Esophagus (tissue), 2 donors: ENCODE measurements around the gene TAS2R1. TPM values are rescaled to one million over a fixed set of nuclear protein-coding genes. Genes with fewer than 3 reads are reported as not detected.

ENCODE experiments used
- H3K27ac ChIP-seq, 2 donors: one replicate each; pipeline ENCODE4 v1.5.1; 2013; ENCODE audit warnings: low read depth in 2 of 2, mild to moderate bottlenecking in 2 of 2, inconsistent platforms in 1 of 2, low read length in 1 of 2, moderate library complexity in 1 of 2
- H3K27me3 ChIP-seq, 2 donors: one replicate each; pipeline ENCODE4 v1.6.1; 2013; ENCODE audit warnings: low read length in 2 of 2, control low read depth in 1 of 2, mild to moderate bottlenecking in 1 of 2; ENCODE audit not compliant: insufficient read depth in 2 of 2, control insufficient read depth in 1 of 2
- H3K36me3 ChIP-seq, 2 donors: one replicate each; pipeline ENCODE4 v1.6.1; 2013; ENCODE audit warnings: low read length in 1 of 2; ENCODE audit not compliant: control insufficient read depth in 2 of 2, insufficient read depth in 2 of 2
- H3K4me1 ChIP-seq, 2 donors: one replicate each; pipeline ENCODE4 v1.6.1; 2013; ENCODE audit warnings: low read length in 1 of 2; ENCODE audit not compliant: control insufficient read depth in 2 of 2, insufficient read depth in 2 of 2
- H3K4me3 ChIP-seq, 2 donors: one replicate each; pipeline ENCODE4 v1.5.1; 2013; ENCODE audit warnings: low read length in 2 of 2, mild to moderate bottlenecking in 2 of 2, low read depth in 1 of 2, moderate library complexity in 1 of 2
- H3K9me3 ChIP-seq, 2 donors: one replicate each; pipeline ENCODE4 v1.6.1; 2013; ENCODE audit warnings: mild to moderate bottlenecking in 2 of 2, low read depth in 1 of 2, low read length in 1 of 2, moderate library complexity in 1 of 2; ENCODE audit not compliant: control insufficient read depth in 2 of 2, insufficient read depth in 1 of 2
- WGBS, 2 donors: extraction: QIAGEN DNeasy Blood & Tissue Kit; methylation state at CpG; one replicate each; pipeline ENCODE4 v1.1.7; 2013; 5-methylcytosine and 5-hydroxymethylcytosine counted together
- polyA plus RNA-seq, 2 donors: library from polyadenylated mRNA; stranded (reverse); fragments of 200-250 nt; gene quantifications; one replicate each; pipeline ENCODE4 v1.2.3, GENCODE V29; 2013
- donor health status: healthy with polysubstance abuse.
- donor health status: Bipolar disorder and iron deficiency.

TAS2R1 gene
- polyA plus RNA-seq, 2 donors, result not detected

- H3K4me1 ChIP-seq, result no peaks in the 10 kb centered on the region
- H3K27me3 ChIP-seq, result no peaks in the 10 kb centered on the region
- no peaks in the 10 kb centered on the region for H3K36me3 ChIP-seq
- H3K4me3 ChIP-seq, result no peak overlapping the region
- WGBS, 2 donors, result 65 to 77% methylated on average over 7 of the region's 7 CpGs
- H3K27ac ChIP-seq, result no peak overlapping the region
- H3K9me3 ChIP-seq, result no peaks in the 10 kb centered on the region
Measured at GRCh38 chr5:9653061-9653460, 22.9 kb upstream of the TAS2R1 start.

- H3K4me1 ChIP-seq, result no peaks in the 10 kb centered on the region
- H3K4me3 ChIP-seq, result no peak overlapping the region
- H3K9me3 ChIP-seq, result no peaks in the 10 kb centered on the region
- H3K36me3 ChIP-seq, result no peaks in the 10 kb centered on the region
- H3K27ac ChIP-seq, result no peak overlapping the region
- no peaks in the 10 kb centered on the region for H3K27me3 ChIP-seq
- WGBS, 2 donors, result 81 to 83% methylated on average over 3 of the region's 3 CpGs
Measured at GRCh38 chr5:9652295-9652694, 22.1 kb upstream of the TAS2R1 start.

GRCh38 chr5:9646843-9647242, 16.7 kb upstream of the TAS2R1 start:
- no peaks in the 10 kb centered on the region for H3K4me1 ChIP-seq
- H3K4me3 ChIP-seq, result no peak overlapping the region
- no peaks in the 10 kb centered on the region for H3K36me3 ChIP-seq
- H3K27me3 ChIP-seq, result no peaks in the 10 kb centered on the region
- H3K27ac ChIP-seq, result no peak overlapping the region
- no peaks in the 10 kb centered on the region for H3K9me3 ChIP-seq
- 79 to 92% methylated on average over 2 of the region's 2 CpGs for WGBS, 2 donors

GRCh38 chr5:9644630-9645029, 14.5 kb upstream of the TAS2R1 start:
- Histone ChIP-seq H3K27ac (no peak overlapping the region), H3K36me3 (no peaks in the 10 kb centered on the region), H3K4me1 (no peaks in the 10 kb centered on the region), H3K4me3 (no peak overlapping the region), H3K27me3 (no peaks in the 10 kb centered on the region), H3K9me3 (no peaks in the 10 kb centered on the region)
- 73 to 78% methylated on average over 3 of the region's 3 CpGs for WGBS, 2 donors

- 46 to 60% methylated on average over 2 of the region's 2 CpGs for WGBS, 2 donors
- Histone ChIP-seq H3K27me3 (no peaks in the 10 kb centered on the region), H3K4me3 (no peak overlapping the region), H3K27ac (no peak overlapping the region), H3K4me1 (no peaks in the 10 kb centered on the region), H3K36me3 (no peaks in the 10 kb centered on the region), H3K9me3 (peaks cover 0 to 6% of the 10 kb centered on the region in 2 donors)
Measured at GRCh38 chr5:9642621-9643020, 12.5 kb upstream of the TAS2R1 start.

- no peak overlapping the region for H3K4me3 ChIP-seq
- no peaks in the 10 kb centered on the region for H3K27me3 ChIP-seq
- H3K27ac ChIP-seq, result no peak overlapping the region
- no peaks in the 10 kb centered on the region for H3K36me3 ChIP-seq
- WGBS, 2 donors, result 76% methylated on average over 7 of the region's 7 CpGs
- no peaks in the 10 kb centered on the region for H3K4me1 ChIP-seq
- H3K9me3 ChIP-seq, result peaks cover 0 to 6% of the 10 kb centered on the region in 2 donors
Measured at GRCh38 chr5:9641806-9642355, 11.7 kb upstream of the TAS2R1 start.

GRCh38 chr5:9632495-9632894, 2.3 kb upstream of the TAS2R1 start:
- Histone ChIP-seq H3K9me3 (no peaks in the 10 kb centered on the region), H3K27me3 (peaks cover 0 to 4% of the 10 kb centered on the region in 2 donors), H3K36me3 (no peaks in the 10 kb centered on the region), H3K4me1 (no peaks in the 10 kb centered on the region), H3K4me3 (no peak overlapping the region), H3K27ac (no peak overlapping the region)
- 71 to 72% methylated on average over 2 of the region's 2 CpGs for WGBS, 2 donors

GRCh38 chr5:9627541-9627940, 2.6 kb downstream of the TAS2R1 start:
- H3K4me1 ChIP-seq, result no peaks in the 10 kb centered on the region
- H3K4me3 ChIP-seq, result no peak overlapping the region
- peaks cover 0 to 4% of the 10 kb centered on the region in 2 donors for H3K27me3 ChIP-seq
- H3K36me3 ChIP-seq, result no peaks in the 10 kb centered on the region
- 74% methylated on average over 5 of the region's 5 CpGs for WGBS, 2 donors
- no peak overlapping the region for H3K27ac ChIP-seq
- H3K9me3 ChIP-seq, result no peaks in the 10 kb centered on the region

- H3K4me1 ChIP-seq, result no peaks in the 10 kb centered on the region
- no peaks in the 10 kb centered on the region for H3K36me3 ChIP-seq
- H3K9me3 ChIP-seq, result no peaks in the 10 kb centered on the region
- 82 to 87% methylated on average over 6 of the region's 6 CpGs for WGBS, 2 donors
- H3K27ac ChIP-seq, result no peak overlapping the region
- peaks cover 0 to 4% of the 10 kb centered on the region in 2 donors for H3K27me3 ChIP-seq
- H3K4me3 ChIP-seq, result no peak overlapping the region
Measured at GRCh38 chr5:9626955-9627354, 3.2 kb downstream of the TAS2R1 start.

GRCh38 chr5:9625731-9626130, 4.4 kb downstream of the TAS2R1 start:
- H3K27ac ChIP-seq, result no peak overlapping the region
- H3K36me3 ChIP-seq, result no peaks in the 10 kb centered on the region
- no peaks in the 10 kb centered on the region for H3K4me1 ChIP-seq
- WGBS, 2 donors, result 80 to 87% methylated on average over 2 of the region's 2 CpGs
- H3K9me3 ChIP-seq, result no peaks in the 10 kb centered on the region
- peaks cover 0 to 4% of the 10 kb centered on the region in 2 donors for H3K27me3 ChIP-seq
- H3K4me3 ChIP-seq, result no peak overlapping the region
